HG02852 (cell line): ENCODE results near the gene ASB12.

Experiments used
- ATAC-seq: cut with Tn5 transposase; IDR thresholded peaks from one replicate; pipeline ENCODE4 v1.9.1; 2021; ENCODE audit warnings: mild to moderate bottlenecking, moderate library complexity; ENCODE audit not compliant: unreplicated experiment

Gene ASB12

DNA sequence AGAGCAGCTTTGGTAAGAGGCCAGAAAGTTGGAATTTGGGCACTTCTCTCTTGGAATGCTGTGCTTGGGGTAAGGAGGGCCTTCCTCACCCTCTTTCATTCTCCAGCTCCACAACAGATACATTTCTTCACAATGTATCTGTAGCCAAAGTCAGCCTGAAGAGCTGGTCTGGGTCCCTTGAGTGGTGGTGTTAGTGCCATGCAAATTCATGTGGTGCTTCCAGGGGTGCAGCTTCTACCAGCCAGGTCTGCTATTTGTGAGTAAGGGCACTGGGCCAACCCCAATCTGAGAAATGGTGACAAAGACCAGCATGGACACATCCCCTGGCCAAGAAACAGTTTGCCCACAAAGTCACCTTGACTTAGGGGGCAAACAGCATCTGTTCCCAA lies 42.7 kb downstream of the ASB12 start:
- ATAC-seq: no peak

- ATAC-seq: no peak
These were observed 43.2 kb downstream of the ASB12 start for GRCh38 chrX:64186974-64187761.

DNA sequence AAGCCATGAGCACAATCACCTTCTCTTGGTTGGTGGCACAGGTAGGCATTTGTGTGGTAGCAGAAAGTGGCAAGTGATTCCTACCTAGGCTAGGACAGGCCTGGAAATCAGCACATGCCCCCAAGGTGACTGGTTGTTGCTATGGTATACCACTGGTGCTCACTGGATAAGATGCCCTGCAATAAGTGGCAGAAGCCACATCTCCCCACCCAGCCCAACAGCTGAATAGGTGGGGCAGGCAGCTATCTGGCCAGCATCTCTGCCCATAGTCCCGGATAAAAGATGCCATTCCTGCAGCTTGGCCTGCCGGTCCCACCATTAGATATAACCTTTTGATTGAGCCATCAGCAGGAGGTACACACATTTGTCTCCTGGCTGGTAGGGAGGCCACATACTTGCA lies 46.0 kb downstream of the ASB12 start:
- no peak for ATAC-seq

DNA sequence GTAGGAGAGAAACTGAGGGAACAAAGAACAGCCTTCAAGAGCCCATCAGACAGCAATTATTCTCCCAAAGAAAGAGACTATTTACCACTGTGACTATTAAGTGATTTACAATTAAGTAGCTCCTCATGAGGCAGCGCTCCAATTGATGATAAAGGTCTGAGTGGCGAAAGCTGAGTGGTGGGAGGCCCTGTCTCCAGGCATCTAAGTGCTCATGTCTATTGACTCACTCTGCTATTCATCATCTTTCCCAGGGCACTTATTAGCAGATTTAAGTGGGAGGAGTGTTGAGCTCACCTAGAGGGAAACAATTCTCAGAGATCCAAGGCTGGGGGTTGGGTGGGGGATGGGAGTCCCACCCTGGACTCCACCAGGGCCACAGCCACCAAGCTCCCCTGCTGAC lies 48.2 kb downstream of the ASB12 start:
- ATAC-seq: no peak

DNA sequence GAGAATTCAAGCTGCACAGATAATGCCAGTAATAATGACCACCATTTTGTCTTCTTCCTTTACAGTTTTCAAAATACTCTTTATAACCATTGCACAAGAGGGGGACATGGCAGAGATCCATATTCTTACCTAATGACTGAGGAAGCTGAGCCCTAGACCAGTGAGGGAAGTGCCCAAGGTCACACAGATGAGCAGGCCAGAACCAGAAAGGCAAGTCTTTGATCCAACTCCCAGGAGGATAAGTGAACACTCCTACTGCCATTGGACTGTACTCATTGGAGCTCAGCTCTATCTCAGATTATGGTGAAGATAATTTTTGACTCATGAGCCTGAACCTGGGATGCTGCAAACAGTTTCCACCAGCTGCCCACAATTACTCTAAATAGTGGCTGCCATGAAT lies 53.5 kb downstream of the ASB12 start:
- no peak for ATAC-seq
